MM.1S (cell line): ENCODE measurements around the gene LASP1NB.

ENCODE experiments used
- CTCF ChIP-seq: fragments of 300-600 bp; sonication (generic); IDR thresholded peaks from 2 replicates; pipeline ENCODE4 v1.5.1; 2016; ENCODE audit warnings: antibody characterized with exemption, low read length, mixed read lengths
- EZH2 ChIP-seq: fragments of 300-600 bp; sonication (generic); optimal IDR thresholded peaks from 2 replicates; pipeline ENCODE3; 2017; ENCODE audit warnings: low read depth, mild to moderate bottlenecking, antibody characterized with exemption, low read length, mixed read lengths
- EZH2phosphoT487 ChIP-seq: fragments of 300-600 bp; sonication (generic); IDR thresholded peaks from 2 replicates; pipeline ENCODE4 v1.6.1; 2018; ENCODE audit warnings: antibody characterized with exemption, low read length

- TF ChIP-seq CTCF (no peak), EZH2 (no peak), EZH2phosphoT487 (no peak)
Measured at GRCh38 chr17:38877130-38877851, 48.1 kb upstream of the LASP1NB start.
